SH-SY5Y (cell line): ENCODE results near the gene GPATCH8.

Experiments
- GATA2 ChIP-seq: IDR thresholded peaks from 2 replicates; pipeline ENCODE4 v1.6.1; 2011; ENCODE audit warnings: mild to moderate bottlenecking, low read depth, low read length
- GATA3 ChIP-seq: IDR thresholded peaks from 2 replicates; pipeline ENCODE4 v1.6.1; 2011; ENCODE audit warnings: low read depth, mild to moderate bottlenecking, low read length, moderate library complexity

DNA sequence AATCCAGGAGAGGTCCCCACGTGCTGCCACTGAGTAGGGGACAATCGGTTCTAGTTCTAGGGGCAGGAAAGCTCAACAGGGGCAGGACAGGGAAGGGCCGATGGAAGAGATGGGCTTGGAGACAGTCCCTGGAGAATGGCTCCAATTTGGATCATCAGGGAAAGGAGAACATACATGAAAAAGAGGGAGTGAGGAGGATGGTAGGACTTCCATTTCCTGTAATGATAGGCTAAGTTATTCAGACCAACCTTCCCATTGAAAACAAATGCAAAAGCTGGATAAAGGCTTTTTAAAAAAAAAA, 20.4 kb upstream of the GPATCH8 start:
- TF ChIP-seq GATA2 (no peak), GATA3 (no peak)
